Upper lobe of right lung (tissue), 1 donor: ENCODE results near the gene SPATA33. TPM values are rescaled to one million over a fixed set of nuclear protein-coding genes. Genes with fewer than 3 reads are reported as not detected.

Experiments used
- ATAC-seq: fragments of 200-7000 bp; cut with Tn5 transposase; one replicate; pipeline ENCODE4 v1.9.1; 2020; ENCODE audit warnings: mild to moderate bottlenecking, moderate library complexity
- DNase-seq: peaks from one replicate; pipeline ENCODE4 v3.0.0-alpha.2; 2020
- H3K27ac ChIP-seq: fragments of 200-600 bp; one replicate; pipeline ENCODE4 v1.8.0; 2022
- H3K27me3 ChIP-seq: fragments of 200-600 bp; one replicate; pipeline ENCODE4 v1.8.0; 2022; ENCODE audit warnings: mild to moderate bottlenecking
- H3K36me3 ChIP-seq: fragments of 200-600 bp; one replicate; pipeline ENCODE4 v1.8.0; 2022
- H3K4me1 ChIP-seq: fragments of 200-600 bp; one replicate; pipeline ENCODE4 v1.8.0; 2022
- H3K4me3 ChIP-seq: fragments of 200-600 bp; one replicate; pipeline ENCODE4 v1.8.0; 2022; ENCODE audit warnings: mild to moderate bottlenecking
- H3K9me3 ChIP-seq: fragments of 200-600 bp; one replicate; pipeline ENCODE4 v1.8.0; 2022
- intact Hi-C: fragments of 100-400 bp; cut with DNase I; formaldehyde crosslinking; loops from one replicate; pipeline ENCODE4 v1.11.0; 2022
- total RNA-seq: library from RNA; stranded (reverse); fragmentation: NEBNext Ultra II Directional; extraction: Animal tissue kit (Norgen Biotek cat#: 25700); gene quantifications from one replicate; pipeline ENCODE4 v1.2.1, GENCODE V29; 2021
- TF ChIP-seq, protein P1 (sequence below): fragments of 200-600 bp; IDR thresholded peaks from one replicate; pipeline ENCODE4 v1.8.0; 2022; ENCODE audit warnings: antibody characterized with exemption
- donor health status: DM: no; HTN: yes; CAD: no; lungs with severe emphysema.

The SPATA33 gene
- total RNA-seq, 1 donor from 2014 or later, result 8.1 TPM

DNA sequence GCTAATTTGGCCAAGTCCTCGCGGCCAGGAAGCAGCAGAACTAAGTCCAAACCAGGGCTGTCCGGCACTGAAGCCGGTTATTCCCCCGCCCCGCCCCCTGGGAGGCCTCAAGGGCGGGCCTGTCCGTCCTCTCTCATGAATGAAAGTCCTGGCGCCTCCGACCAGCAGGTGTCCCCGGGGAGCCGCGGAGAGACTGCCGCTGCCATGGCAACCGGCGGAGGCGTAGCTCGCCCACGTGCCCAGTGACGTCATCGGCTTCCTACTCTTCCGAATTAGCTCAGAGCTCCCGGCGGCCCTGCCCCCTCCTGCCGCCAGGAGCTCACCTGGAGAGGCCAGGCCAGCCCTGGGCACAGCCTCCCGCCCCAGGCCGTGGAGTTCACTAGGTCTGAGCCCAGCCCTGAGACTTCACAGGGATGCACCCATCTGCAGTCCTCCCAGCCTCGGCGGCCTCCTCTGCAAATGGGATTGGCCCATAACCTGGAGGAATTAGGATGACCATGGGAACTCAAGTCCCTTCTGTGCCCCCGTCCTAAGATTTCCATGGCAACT lies 42.5 kb downstream of the SPATA33 start:
- H3K36me3 ChIP-seq, result no peaks in the 10 kb centered on the region
- peak overlapping the region; percentile 84 for H3K27ac ChIP-seq
- H3K4me3 ChIP-seq, result peak overlapping the region; percentile 70
- peaks cover 14% of the 10 kb centered on the region for H3K4me1 ChIP-seq
- DNase-seq, result peak; percentile 100
- TF ChIP-seq, protein P1, sequence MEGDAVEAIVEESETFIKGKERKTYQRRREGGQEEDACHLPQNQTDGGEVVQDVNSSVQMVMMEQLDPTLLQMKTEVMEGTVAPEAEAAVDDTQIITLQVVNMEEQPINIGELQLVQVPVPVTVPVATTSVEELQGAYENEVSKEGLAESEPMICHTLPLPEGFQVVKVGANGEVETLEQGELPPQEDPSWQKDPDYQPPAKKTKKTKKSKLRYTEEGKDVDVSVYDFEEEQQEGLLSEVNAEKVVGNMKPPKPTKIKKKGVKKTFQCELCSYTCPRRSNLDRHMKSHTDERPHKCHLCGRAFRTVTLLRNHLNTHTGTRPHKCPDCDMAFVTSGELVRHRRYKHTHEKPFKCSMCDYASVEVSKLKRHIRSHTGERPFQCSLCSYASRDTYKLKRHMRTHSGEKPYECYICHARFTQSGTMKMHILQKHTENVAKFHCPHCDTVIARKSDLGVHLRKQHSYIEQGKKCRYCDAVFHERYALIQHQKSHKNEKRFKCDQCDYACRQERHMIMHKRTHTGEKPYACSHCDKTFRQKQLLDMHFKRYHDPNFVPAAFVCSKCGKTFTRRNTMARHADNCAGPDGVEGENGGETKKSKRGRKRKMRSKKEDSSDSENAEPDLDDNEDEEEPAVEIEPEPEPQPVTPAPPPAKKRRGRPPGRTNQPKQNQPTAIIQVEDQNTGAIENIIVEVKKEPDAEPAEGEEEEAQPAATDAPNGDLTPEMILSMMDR, result peak; percentile 83
- ATAC-seq, result peak; percentile 79
- intact Hi-C loops, result no loop called here
- H3K9me3 ChIP-seq, result no peaks in the 10 kb centered on the region
- no peaks in the 10 kb centered on the region for H3K27me3 ChIP-seq

DNA sequence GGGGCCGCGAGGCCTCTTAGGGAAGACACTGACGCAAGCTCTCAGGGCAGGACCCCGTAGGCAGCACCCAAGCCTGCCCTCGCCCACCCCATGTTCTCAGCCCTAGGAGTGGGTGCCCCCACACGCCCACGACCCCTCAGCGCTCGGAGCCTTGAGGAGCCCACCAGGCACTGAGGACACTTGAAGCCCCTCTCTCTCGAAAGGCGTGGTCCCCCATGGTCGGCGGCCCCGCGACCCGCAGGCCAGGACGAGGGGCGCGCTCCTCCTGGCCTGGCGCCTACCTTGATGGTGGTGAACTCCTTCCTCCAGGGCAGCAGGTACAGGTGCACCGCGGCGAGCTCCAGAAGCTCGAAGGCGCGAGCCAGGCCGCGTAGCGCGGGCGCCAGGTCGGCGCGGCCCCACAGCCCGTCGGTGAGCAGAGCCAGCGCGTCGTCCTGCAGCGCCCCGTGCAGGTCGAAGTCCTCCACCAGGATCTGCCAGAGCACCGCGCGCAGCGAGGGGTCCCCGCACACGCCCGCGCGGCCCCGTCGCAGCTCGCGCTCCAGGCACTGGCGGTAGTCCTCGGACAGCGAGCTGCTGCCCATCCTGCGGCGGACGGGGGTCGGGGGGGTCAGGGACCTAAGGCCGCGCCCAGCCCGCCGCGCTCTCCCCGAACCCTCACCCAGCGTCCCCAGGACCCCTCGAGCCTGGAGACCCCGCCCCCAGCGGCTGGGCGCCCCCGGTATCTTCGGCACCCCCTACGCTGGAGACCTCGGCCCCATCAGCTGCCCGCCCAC lies 43.2 kb downstream of the SPATA33 start:
- Histone ChIP-seq H3K27me3 (no peaks in the 10 kb centered on the region), H3K9me3 (no peaks in the 10 kb centered on the region), H3K27ac (peak overlapping the region; percentile 84), H3K4me1 (peaks cover 14% of the 10 kb centered on the region), H3K4me3 (peak overlapping the region; percentile 70), H3K36me3 (no peaks in the 10 kb centered on the region)
- intact Hi-C loops, result no loop called here
- TF ChIP-seq, protein P1, result peak; percentile 16
- ATAC-seq (peak; percentile 32), DNase-seq (peak; percentile 85)

DNA sequence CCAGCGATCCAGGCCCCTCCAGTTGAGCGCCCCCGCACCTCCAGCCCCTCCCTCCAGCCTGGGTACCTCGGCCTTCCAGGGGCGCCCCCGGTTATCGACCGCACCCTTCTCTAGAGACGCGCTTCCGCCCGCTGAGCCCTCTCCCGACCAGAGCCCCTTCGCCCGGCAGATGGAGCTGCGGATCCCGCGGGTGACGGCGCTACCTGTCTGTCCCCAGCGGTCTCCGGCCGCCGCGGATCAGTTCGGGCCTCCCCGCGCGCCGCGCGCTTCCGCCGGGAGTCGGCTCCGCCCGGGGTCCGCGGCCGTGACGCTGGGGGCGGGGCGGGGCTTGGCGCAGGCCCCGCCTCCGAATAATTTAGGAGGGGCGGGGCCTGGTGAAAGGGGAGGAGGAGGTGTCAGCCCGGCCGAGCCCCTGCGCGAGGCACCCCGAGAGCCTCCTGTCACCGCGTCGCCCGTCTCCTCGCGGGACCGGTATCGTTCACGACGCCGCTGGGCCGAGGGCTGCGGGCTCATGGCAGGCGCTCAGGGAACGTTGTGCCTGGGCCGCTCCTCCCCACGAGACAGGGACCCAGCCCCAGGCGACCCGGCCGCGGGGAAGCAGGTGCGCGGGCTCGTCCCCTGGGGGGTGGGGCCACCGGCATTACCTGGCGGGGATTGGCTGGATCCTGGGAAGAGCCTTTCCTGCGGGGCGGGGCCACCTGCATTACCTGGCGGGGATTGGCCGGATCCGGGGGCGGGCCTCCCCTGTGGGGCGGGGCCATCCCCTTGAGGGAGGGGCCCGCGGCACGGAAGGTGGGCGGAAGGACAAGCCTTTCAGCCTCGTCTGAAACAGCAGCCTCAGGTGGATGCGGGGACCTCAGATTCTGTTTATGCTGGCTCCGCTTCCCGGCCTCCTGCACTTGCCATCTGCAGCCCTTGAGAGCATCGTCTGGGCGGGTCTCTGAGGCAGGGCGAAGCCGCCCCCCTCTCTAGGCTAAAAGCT lies 44.1 kb downstream of the SPATA33 start, which contains the start of gene SPATA2L:
Gene SPATA2L, minus strand, starts transcription at position 281 of the 982 bp plus-strand sequence. CDS start 473 bp downstream, outside the sequence.
- Histone ChIP-seq H3K27me3 (no peaks in the 10 kb centered on the region), H3K9me3 (no peaks in the 10 kb centered on the region), H3K4me3 (peak within 1 kb of the TSS; percentile 70), H3K4me1 (peaks cover 18% of the 10 kb centered on the region), H3K27ac (peak within 1 kb of the TSS; percentile 84), H3K36me3 (no peaks in the 10 kb centered on the region)
- ATAC-seq (peak; percentile 89), DNase-seq (peak; percentile 98)
- intact Hi-C loops, result no loop called here
- TF ChIP-seq, protein P1, result no peak

DNA sequence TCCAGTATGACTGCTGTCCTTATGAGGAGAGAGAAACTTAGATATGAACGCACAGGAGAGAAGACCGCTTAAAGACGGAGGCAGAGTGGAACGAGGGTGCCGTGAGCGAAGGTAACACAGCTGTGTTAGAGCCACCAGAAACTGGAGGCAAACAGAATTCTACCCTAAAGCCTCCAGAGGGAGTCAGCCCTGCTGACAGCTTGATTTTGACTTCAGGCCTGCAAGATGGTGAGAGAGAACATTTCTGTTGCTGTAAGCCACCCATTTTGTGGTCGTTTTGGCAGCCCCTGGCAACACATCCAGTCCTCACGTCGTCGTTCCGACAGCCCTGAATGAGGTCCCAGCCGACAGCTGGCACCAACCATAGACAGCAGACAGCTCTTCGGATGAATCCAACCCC lies 46.6 kb downstream of the SPATA33 start:
- TF ChIP-seq, protein P1, result no peak
- Histone ChIP-seq H3K4me3 (no peak overlapping the region), H3K4me1 (peaks cover 18% of the 10 kb centered on the region), H3K27ac (no peak overlapping the region), H3K36me3 (no peaks in the 10 kb centered on the region), H3K9me3 (no peaks in the 10 kb centered on the region), H3K27me3 (no peaks in the 10 kb centered on the region)
- DNase-seq (no peak), ATAC-seq (no peak)
- intact Hi-C loops, result no loop called here

DNA sequence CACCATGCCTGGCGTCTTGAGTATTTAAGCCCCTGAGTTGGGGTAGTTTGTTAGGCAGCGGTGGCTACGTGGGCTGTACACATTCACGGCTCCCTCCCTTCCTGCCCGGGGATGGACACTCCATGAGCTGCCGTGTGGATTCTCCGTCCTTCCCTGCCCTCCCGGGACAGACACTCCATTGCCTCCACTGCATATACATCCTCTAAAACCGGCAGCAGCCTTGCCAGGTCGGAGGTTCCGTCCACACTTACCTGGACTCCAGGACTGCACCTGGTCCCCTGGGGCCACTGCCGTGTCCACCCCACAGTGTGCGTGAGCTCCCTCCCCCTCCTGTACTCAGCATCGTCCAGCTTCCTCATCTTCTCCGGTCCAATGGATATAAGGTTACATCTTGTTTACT lies 47.4 kb downstream of the SPATA33 start:
- DNase-seq, result no peak

More for the DNA sequence above, 47.4 kb downstream of the SPATA33 start:
- intact Hi-C loops, result loop anchor here (5.0 kb wide), 1 partner anchor 87 kb away; no protein-coding TSS in a partner anchor
- Histone ChIP-seq H3K4me1 (peaks cover 12% of the 10 kb centered on the region), H3K27me3 (no peaks in the 10 kb centered on the region), H3K36me3 (no peaks in the 10 kb centered on the region), H3K9me3 (no peaks in the 10 kb centered on the region), H3K4me3 (no peak overlapping the region), H3K27ac (no peak overlapping the region)
- ATAC-seq, result no peak
- TF ChIP-seq, protein P1, result no peak
